GM12872 (cell line): ENCODE data around the gene TMEM250.

Source experiments
- CTCF ChIP-seq: IDR thresholded peaks from 3 replicates; pipeline ENCODE4 v1.5.1; 2011; ENCODE audit warnings: low read depth, mild to moderate bottlenecking, low read length, moderate library complexity; ENCODE audit not compliant: insufficient read depth

The TMEM250 gene

DNA sequence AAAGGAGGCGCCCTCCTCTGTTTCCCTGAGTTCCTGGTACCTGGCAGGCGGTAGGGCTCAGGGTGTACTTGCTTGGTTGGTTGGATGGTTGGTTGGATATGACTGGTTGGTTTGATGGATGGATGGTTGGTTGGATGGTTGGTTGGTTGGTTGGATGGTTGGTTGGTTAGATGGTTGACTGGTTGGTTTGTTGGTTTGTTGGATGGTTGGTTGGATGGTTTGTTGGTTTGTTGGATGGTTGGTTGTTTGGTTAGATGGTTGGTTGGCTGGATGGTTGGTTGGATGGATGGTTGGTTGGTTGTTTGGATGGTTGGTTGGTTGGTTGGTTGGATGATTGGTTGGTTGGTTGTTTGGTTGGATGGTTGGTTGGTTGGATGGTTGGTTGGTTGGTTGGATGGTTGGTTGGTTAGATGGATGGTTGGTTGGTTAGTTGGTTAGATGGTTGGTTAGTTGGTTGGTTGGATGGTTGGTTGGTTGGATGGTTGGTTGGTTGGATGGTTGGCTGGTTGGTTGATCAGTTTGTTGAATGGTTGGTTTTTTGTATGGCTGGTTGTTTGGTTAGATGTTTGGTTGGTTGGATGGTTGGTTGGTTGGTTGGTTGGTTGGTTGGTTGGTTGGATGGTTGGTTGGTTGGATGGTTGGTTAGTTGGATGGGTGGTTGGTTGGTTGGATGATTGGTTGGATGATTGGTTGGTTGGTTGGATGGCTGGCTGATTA lies 6.5 kb upstream of the TMEM250 start:
- no peak for TF ChIP-seq CTCF

DNA sequence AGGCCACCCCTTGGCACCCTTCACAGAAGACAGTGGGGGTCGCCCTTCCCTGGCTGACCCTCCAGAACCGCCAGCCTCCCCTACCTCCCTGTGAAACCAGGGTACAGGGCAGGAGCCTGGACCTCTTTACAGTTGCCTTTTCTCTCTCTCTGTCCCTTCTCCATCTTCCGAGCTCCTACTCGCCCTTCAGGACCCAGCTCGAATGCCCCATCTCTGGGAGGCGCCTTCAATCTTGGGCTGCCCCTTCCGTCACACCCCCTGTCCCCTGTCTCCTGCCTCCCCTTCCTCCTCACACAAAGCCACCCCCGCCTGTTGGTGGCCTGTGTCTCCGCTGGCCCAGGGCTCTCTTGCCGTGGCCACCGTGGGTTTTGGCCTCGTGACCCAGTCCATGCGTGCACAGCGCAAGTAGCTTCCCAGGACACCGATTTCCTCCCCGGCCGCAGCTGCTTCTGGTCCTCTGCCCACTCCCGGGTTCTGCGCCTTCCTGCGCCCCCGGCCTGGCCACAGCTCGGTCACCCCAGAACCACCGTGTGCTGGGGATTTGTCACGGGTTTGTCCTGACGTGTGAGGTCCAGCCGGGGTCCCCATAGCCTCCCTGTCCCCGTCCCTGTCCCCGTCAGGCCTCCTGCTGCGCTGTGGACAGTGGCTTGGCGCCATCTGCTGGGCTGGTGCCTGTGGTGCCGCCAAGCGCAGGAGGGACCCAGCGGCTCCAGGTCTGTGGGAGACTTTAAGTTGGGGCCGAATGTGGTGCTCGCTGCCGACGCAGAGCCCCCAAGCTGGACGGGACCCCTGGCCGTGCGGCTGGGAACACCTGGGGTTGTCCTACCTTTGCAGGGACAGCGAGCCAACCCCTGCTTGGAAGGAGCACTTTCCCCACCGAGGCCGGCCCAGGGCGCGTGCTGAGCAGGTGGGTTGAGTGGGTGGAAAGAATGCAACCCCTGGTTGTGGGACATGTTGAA lies 4.0 kb upstream of the TMEM250 start:
- peak; percentile 92 for TF ChIP-seq CTCF

DNA sequence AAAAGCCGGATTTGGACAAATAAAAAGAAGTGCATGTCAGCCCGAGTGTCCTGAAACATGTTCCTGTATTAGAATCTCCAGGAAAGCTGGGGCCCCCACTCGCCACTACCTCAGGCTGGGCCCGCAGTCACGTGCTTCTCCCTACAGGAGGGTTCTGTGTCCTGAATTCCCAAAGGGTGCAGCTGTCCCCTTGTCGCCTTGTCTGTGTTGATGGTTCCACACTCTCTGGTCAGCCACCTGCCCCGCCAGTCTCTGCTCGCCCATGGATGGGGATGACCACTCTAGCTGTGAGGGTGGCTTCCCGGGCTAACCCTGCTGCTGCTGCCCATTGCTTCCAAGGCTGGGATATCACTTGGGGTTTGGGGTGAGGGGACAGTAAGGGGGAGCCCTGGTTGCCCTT lies 3.1 kb upstream of the TMEM250 start:
- no peak for TF ChIP-seq CTCF

DNA sequence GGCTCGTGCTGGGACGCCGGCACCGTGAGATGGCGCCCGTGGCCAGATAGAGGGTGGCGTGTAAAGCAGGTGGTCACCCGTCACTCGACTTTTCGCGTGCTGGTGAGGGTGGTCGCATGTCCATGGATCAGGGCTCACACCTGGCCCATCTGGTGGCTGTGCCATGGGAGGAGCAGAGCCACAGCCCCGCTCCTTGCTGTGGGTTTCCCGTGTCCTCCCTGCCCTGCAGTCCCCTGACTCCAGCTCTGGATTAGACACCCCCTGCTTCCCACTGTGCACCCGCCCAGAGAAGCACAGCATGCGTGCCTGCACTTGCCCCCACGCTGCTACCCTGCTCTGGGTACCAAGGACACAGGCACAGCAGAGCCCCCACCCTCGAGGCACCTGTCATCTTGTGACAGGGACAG lies 1.8 kb upstream of the TMEM250 start:
- no peak for TF ChIP-seq CTCF

- no peak for TF ChIP-seq CTCF
These were observed 1.3 kb upstream of the TMEM250 start for GRCh38 chr9:136119883-136120393.

GRCh38 chr9:136119061-136119882 lies 597 bp upstream of the TMEM250 start:
- no peak for TF ChIP-seq CTCF
